GM12878 (cell line): ENCODE data around the gene TMEM163. TPM values are rescaled to one million over a fixed set of nuclear protein-coding genes. Genes with fewer than 3 reads are reported as not detected.

Experiments
- ATAC-seq: fragments of 200-7000 bp; cut with Tn5 transposase; 3 replicates; pipeline ENCODE4 v1.9.1; 2020; ENCODE audit warnings: mild to moderate bottlenecking, moderate library complexity
- BruUV-seq: library from RNA; stranded (reverse); fragments of 400-500 nt; replicated peaks from 2 replicates; lab custom pipeline; 2021; lab: Mats Ljungman, UMichigan
- CTCF ChIA-PET: fragments of 300-600 bp; sonication (Branson Sonifier 250); formaldehyde crosslinking; extraction: SDS; loops from one replicate; lab custom pipeline; 2021; ENCODE audit warnings: inconsistent platforms; lab: Yijun Ruan, JAX
- POLR2A ChIA-PET: fragments of 350-600 bp; formaldehyde crosslinking; extraction: SDS; loops from one replicate; lab custom pipeline; 2021; ENCODE audit warnings: inconsistent platforms; lab: Charles Lee
- RAD21 ChIA-PET: fragments of 300-600 bp; sonication (Branson Sonifier 250); formaldehyde crosslinking; loops from one replicate; lab custom pipeline; 2023; ENCODE audit warnings: antibody characterized with exemption; ENCODE audit not compliant: unreplicated experiment; lab: Charles Lee
- SMC1A ChIA-PET: fragments of 300-600 bp; sonication (Branson Sonifier 250); formaldehyde crosslinking; loops from one replicate; lab custom pipeline; 2023; ENCODE audit not compliant: unreplicated experiment, uncharacterized antibody; lab: Charles Lee
- DNase-seq: peaks from one replicate; pipeline ENCODE4 v3.0.0-alpha.2; 2011; ENCODE audit warnings: low read depth, low spot score
- FAIRE-seq: peaks from 3 replicates; lab custom pipeline; 2011; peaks lifted over from hg19 to GRCh38; lab: Jason Lieb, UNC
- H2AFZ ChIP-seq: 2 replicates; pipeline ENCODE4 v1.6.0; 2011; ENCODE audit warnings: low read depth, low read length, control low read depth; ENCODE audit not compliant: control insufficient read depth
- H3K27ac ChIP-seq: 2 replicates; pipeline ENCODE4 v1.5.1; 2011; ENCODE audit warnings: control low read depth; ENCODE audit not compliant: control insufficient read depth, insufficient read depth
- H3K27me3 ChIP-seq, 2 experiments: replicated peaks in 1 of 2; 2 replicates each; pipeline versions ENCODE4 v1.6.0 to v1.6.1; 2011; ENCODE audit warnings: low read length in 1 of 2; ENCODE audit not compliant: control insufficient read depth in 2 of 2, insufficient read depth in 2 of 2
- H3K36me3 ChIP-seq, 2 experiments: 2 replicates each; pipeline ENCODE4 v1.5.1; 2011; ENCODE audit warnings: low read length in 1 of 2; ENCODE audit not compliant: control insufficient read depth in 2 of 2, insufficient read depth in 2 of 2
- H3K4me1 ChIP-seq: 2 replicates; pipeline ENCODE4 v1.6.1; 2011; ENCODE audit warnings: mild to moderate bottlenecking, low read length, moderate library complexity, mixed read lengths; ENCODE audit not compliant: control insufficient read depth, insufficient read depth
- H3K4me2 ChIP-seq: 2 replicates; pipeline ENCODE4 v1.6.0; 2011; ENCODE audit warnings: control low read depth; ENCODE audit not compliant: control insufficient read depth, insufficient read depth
- H3K4me3 ChIP-seq: fragments of 200-600 bp; sonication (generic); 2 replicates; pipeline ENCODE4 v1.5.1; 2016
- H3K79me2 ChIP-seq: 2 replicates; pipeline ENCODE4 v1.6.0; 2011; ENCODE audit warnings: low read length; ENCODE audit not compliant: control insufficient read depth, insufficient read depth
- H3K9ac ChIP-seq: 2 replicates; pipeline ENCODE4 v1.8.0; 2011; ENCODE audit warnings: low read length, control low read depth, mixed read lengths; ENCODE audit not compliant: control insufficient read depth, insufficient read depth
- H3K9me3 ChIP-seq: replicated peaks from 3 replicates; pipeline ENCODE4 v1.5.1; 2011; ENCODE audit warnings: mild to moderate bottlenecking, low read length; ENCODE audit not compliant: control insufficient read depth, insufficient read depth
- H4K20me1 ChIP-seq: 2 replicates; pipeline ENCODE4 v1.6.0; 2011; ENCODE audit not compliant: control insufficient read depth, insufficient read depth
- ASH2L ChIP-seq: fragments of 300-600, 200-600 bp; sonication (generic); IDR thresholded peaks from 2 replicates; pipeline ENCODE4 v1.6.1; 2017; ENCODE audit warnings: low read depth, mild to moderate bottlenecking, borderline replicate concordance
- BCL11A ChIP-seq: IDR thresholded peaks from 2 replicates; pipeline ENCODE4 v1.6.1; 2011; ENCODE audit warnings: low read depth, low read length
- BCLAF1 ChIP-seq: fragments of 450-650 bp; IDR thresholded peaks from 2 replicates; pipeline ENCODE4 v1.6.1; 2017; ENCODE audit warnings: antibody characterized with exemption, mild to moderate bottlenecking, moderate library complexity
- BRCA1 ChIP-seq: IDR thresholded peaks from 2 replicates; pipeline ENCODE4 v1.6.1; 2011; ENCODE audit warnings: low read depth, low read length, improper control_type of control experiment
- DPF2 ChIP-seq: fragments of 450-650 bp; IDR thresholded peaks from 2 replicates; pipeline ENCODE4 v1.6.1; 2017; ENCODE audit warnings: mild to moderate bottlenecking
- E2F4 ChIP-seq: IDR thresholded peaks from 2 replicates; pipeline ENCODE4 v1.6.1; 2012; ENCODE audit warnings: low read depth, low read length, improper control_type of control experiment
- FOXM1 ChIP-seq: IDR thresholded peaks from 2 replicates; pipeline ENCODE4 v1.6.1; 2012; ENCODE audit warnings: low read depth, mild to moderate bottlenecking, inconsistent platforms, low read length, moderate library complexity
- IKZF2 ChIP-seq, 2 experiments: fragments of 450-650 bp; IDR thresholded peaks; 2 replicates each; pipeline ENCODE4 v1.6.1; 2017; ENCODE audit warnings: mild to moderate bottlenecking in 2 of 2, moderate library complexity in 2 of 2
- NRF1 ChIP-seq: conservative IDR thresholded peaks from 2 replicates; pipeline ENCODE4 v1.6.1; 2011; ENCODE audit warnings: mild to moderate bottlenecking, low read depth, low read length, improper control_type of control experiment
- PAX8 ChIP-seq: fragments of 450-650 bp; IDR thresholded peaks from 2 replicates; pipeline ENCODE4 v1.6.1; 2017; ENCODE audit warnings: mild to moderate bottlenecking, moderate library complexity
- RUNX3 ChIP-seq: IDR thresholded peaks from 2 replicates; pipeline ENCODE4 v1.6.1; 2012; ENCODE audit warnings: low read length, inconsistent platforms
- SMAD5 ChIP-seq: IDR thresholded peaks from 2 replicates; pipeline ENCODE4 v1.6.1; 2016; ENCODE audit warnings: antibody characterized with exemption, low read depth
- STAT3 ChIP-seq: IDR thresholded peaks from 2 replicates; pipeline ENCODE4 v1.6.1; 2011; ENCODE audit warnings: low read depth, low read length, improper control_type of control experiment
- SUZ12 ChIP-seq: fragments of 200-600 bp; sonication (generic); IDR thresholded peaks from one replicate; pipeline ENCODE4 v1.6.1; 2018; ENCODE audit warnings: antibody characterized with exemption, mild to moderate bottlenecking; ENCODE audit not compliant: unreplicated experiment
- TCF7 ChIP-seq: IDR thresholded peaks from 2 replicates; pipeline ENCODE4 v1.6.1; 2014; ENCODE audit warnings: antibody characterized with exemption, borderline replicate concordance
- USF2 ChIP-seq: IDR thresholded peaks from 2 replicates; pipeline ENCODE4 v1.6.1; 2011; ENCODE audit warnings: low read depth, low read length, improper control_type of control experiment, borderline replicate concordance
- WGBS: methylation state at CpG from one replicate; pipeline ENCODE4 v1.1.6; 2016; ENCODE audit warnings: low lambda C conversion rate; ENCODE audit not compliant: insufficient replicate concordance, insufficient coverage; ENCODE audit errors: missing lambda C conversion rate; 5-methylcytosine and 5-hydroxymethylcytosine counted together
- in situ Hi-C: fragments of 300-500 bp; cut with MboI; formaldehyde crosslinking; loops from 9 replicates; pipeline ENCODE4 v1.14.3; 2018; ENCODE audit warnings: mixed read lengths
- intact Hi-C: fragments of 100-400 bp; cut with micrococcal nuclease; formaldehyde crosslinking; loops from one replicate; pipeline ENCODE4 v1.14.2; 2022; ENCODE audit not compliant: unreplicated experiment
- polyA plus RNA-seq, 11 experiments: library from polyadenylated mRNA; depleted of rRNA in 4 of 11; unstranded in 6 of 11; stranded (reverse) in 5 of 11; fragments of >200 nt; fragmentation: Nextera tagmentation in 4 of 11; fragmentation: Illumina TruSeq in 1 of 11; extraction: Ambion mirVana in 4 of 11; extraction: Trizol in 1 of 11; gene quantifications; 1 replicate in 1 of 11; 2 replicates in 10 of 11; pipeline versions ENCODE4 v1.2.1 to v1.2.3, GENCODE V29; 2011 to 2016; ENCODE audit warnings: inconsistent platforms in 2 of 11, missing spikeins in 2 of 11, low read depth in 1 of 11
- total RNA-seq, 4 experiments: library from RNA; depleted of rRNA in 3 of 4; stranded (reverse); fragments of >200 nt in 3 of 4; fragmentation: Illumina TruSeq in 1 of 4; extraction: Trizol in 1 of 4; gene quantifications; 2 replicates each; pipeline versions ENCODE4 v1.2.1 to v1.2.3, GENCODE V29; 2013 to 2021

Gene TMEM163
- total and polyA plus RNA-seq, 10 of the 15 experiments (the other 5 are each of a cell fraction or from before 2014, with no cell fraction given): 0.05 to 0.11 (median 0.07) TPM; not detected in 4

- H3K9me3 ChIP-seq: no peaks in the 10 kb centered on the region
- POLR2A ChIA-PET: no interaction called here
- H3K27me3 ChIP-seq: no peaks in the 10 kb centered on the region
- no peaks in the 10 kb centered on the region for H4K20me1 ChIP-seq
- intact Hi-C loops (no loop called here), in situ Hi-C loops (no loop called here)
- peaks cover 0 to 6% of the 10 kb centered on the region in 2 experiments; a peak in 2 of 4 replicates for H3K36me3 ChIP-seq
- H3K4me2 ChIP-seq: no peak overlapping the region
- no peak for FAIRE-seq
- H3K9ac ChIP-seq: no peak overlapping the region
- no peak overlapping the region for H3K4me3 ChIP-seq
- no peak for ATAC-seq
- CTCF ChIA-PET: no interaction called here
- BruUV-seq: no TSS peak
- no peaks in the 10 kb centered on the region for H3K4me1 ChIP-seq
- TF ChIP-seq TCF7: no peak
- TF ChIP-seq BRCA1: no peak
- no peak for TF ChIP-seq E2F4
- TF ChIP-seq NRF1: no peak
- SMC1A ChIA-PET: no interaction called here
- no peak overlapping the region for H2AFZ ChIP-seq
- no peak for DNase-seq
- RAD21 ChIA-PET: no interaction called here
- H3K27ac ChIP-seq: no peak overlapping the region
- WGBS: 83% methylated on average over 10 of the region's 10 CpGs
- H3K79me2 ChIP-seq: no peaks in the 10 kb centered on the region
Measured at GRCh38 chr2:134458950-134459349, 259.9 kb downstream of the TMEM163 start.

GRCh38 chr2:134458473-134458853 is 260.3 kb downstream of the TMEM163 start:
- no peaks in the 10 kb centered on the region for H3K9me3 ChIP-seq
- 81% methylated on average over 6 of the region's 6 CpGs for WGBS
- H2AFZ ChIP-seq: no peak overlapping the region
- CTCF ChIA-PET: no interaction called here
- no TSS peak for BruUV-seq
- in situ Hi-C loops: no loop called here
- no peaks in the 10 kb centered on the region for H3K27me3 ChIP-seq
- H4K20me1 ChIP-seq: no peaks in the 10 kb centered on the region
- DNase-seq (no peak), ATAC-seq (no peak), FAIRE-seq (no peak)
- H3K36me3 ChIP-seq: peaks cover 0 to 6% of the 10 kb centered on the region in 2 experiments; a peak in 2 of 4 replicates
- no peak overlapping the region for H3K27ac ChIP-seq
- no peaks in the 10 kb centered on the region for H3K79me2 ChIP-seq
- H3K4me3 ChIP-seq: no peak overlapping the region
- RAD21 ChIA-PET: no interaction called here
- POLR2A ChIA-PET: interaction anchor here (0.6 kb wide), 1 partner anchor 1820 kb away, joined by 3 read pairs; no protein-coding TSS in a partner anchor
- intact Hi-C loops: no loop called here
- H3K4me1 ChIP-seq: no peaks in the 10 kb centered on the region
- no peak overlapping the region for H3K4me2 ChIP-seq
- SMC1A ChIA-PET: no interaction called here
- H3K9ac ChIP-seq: no peak overlapping the region
- TF ChIP-seq SMAD5 (no peak), SUZ12 (no peak), STAT3 (no peak), ASH2L (no peak), FOXM1 (no peak), DPF2 (no peak), BCLAF1 (no peak), IKZF2 (IDR thresholded peaks at IDR 0.05) (no peak), PAX8 (no peak), USF2 (no peak), BCL11A (no peak), RUNX3 (no peak)
